Gastroesophageal sphincter (tissue), 3 donors: ENCODE results near the gene MNT.

ENCODE experiments used
- CTCF ChIP-seq, 4 experiments: fragments of 200-600 bp in 2 of 4; fragments of 450-650 bp in 2 of 4; sonication (generic) in 1 of 4; IDR thresholded peaks; one replicate each; pipeline ENCODE4 v1.5.1; 2017 to 2019; ENCODE audit warnings: antibody characterized with exemption in 4 of 4, mild to moderate bottlenecking in 2 of 4, moderate library complexity in 2 of 4
- EP300 ChIP-seq: sonication (generic); formaldehyde crosslinking; IDR thresholded peaks from one replicate; pipeline ENCODE4 v1.6.1; 2017; ENCODE audit warnings: antibody characterized with exemption, mild to moderate bottlenecking
- POLR2A ChIP-seq, 2 donors: fragments of 450-650 bp; IDR thresholded peaks; one replicate each; pipeline ENCODE4 v1.6.1; 2017; ENCODE audit warnings: antibody characterized with exemption in 2 of 2, mild to moderate bottlenecking in 2 of 2, moderate library complexity in 1 of 2
- POLR2AphosphoS5 ChIP-seq: sonication (generic); formaldehyde crosslinking; IDR thresholded peaks from one replicate; pipeline ENCODE4 v1.6.1; 2017; ENCODE audit warnings: antibody characterized with exemption

- peak; percentile 92 for TF ChIP-seq POLR2A (IDR thresholded peaks at IDR 0.05)
- peak; percentile 94 for TF ChIP-seq POLR2AphosphoS5
- TF ChIP-seq EP300 = peak; percentile 69
- no peak for TF ChIP-seq CTCF (IDR thresholded peaks at IDR 0.05)
These were observed 1.0 kb downstream of the MNT start for GRCh38 chr17:2399572-2400473.
